Calu3 (cell line): ENCODE data around the gene GMCL2. TPM values are rescaled to one million over a fixed set of nuclear protein-coding genes. Genes with fewer than 3 reads are reported as not detected.

ENCODE experiments used
- Bru-seq: library from RNA; stranded (reverse); fragments of 400-500 nt; gene quantifications from one replicate; lab custom pipeline; 2021; lab: Mats Ljungman, UMichigan
- BruChase-seq, 2 experiments: library from RNA; stranded (reverse); fragments of 400-500 nt; gene quantifications; one replicate each; lab custom pipeline; 2021; lab: Mats Ljungman, UMichigan
- BruUV-seq: library from RNA; stranded (reverse); fragments of 400-500 nt; replicated peaks from 2 replicates; lab custom pipeline; 2021; lab: Mats Ljungman, UMichigan
- CTCF ChIA-PET: fragments of 300-600 bp; sonication (Branson Sonifier 250); formaldehyde crosslinking; loops from one replicate; lab custom pipeline; 2022; ENCODE audit warnings: antibody characterized with exemption; lab: Charles Lee
- DNase-seq: peaks from one replicate; pipeline ENCODE4 v3.0.0; 2022
- H3K27ac Mint-ChIP-seq: one replicate; pipeline ENCODE4 v1.8.0; 2022; ENCODE audit warnings: mixed read lengths; ENCODE audit not compliant: unreplicated experiment
- H3K27me3 Mint-ChIP-seq: one replicate; pipeline ENCODE4 v1.8.0; 2022; ENCODE audit warnings: mixed read lengths; ENCODE audit not compliant: unreplicated experiment
- H3K36me3 Mint-ChIP-seq: one replicate; pipeline ENCODE4 v1.8.0; 2022; ENCODE audit warnings: mild to moderate bottlenecking, moderate library complexity, mixed read lengths; ENCODE audit not compliant: insufficient read depth, unreplicated experiment
- H3K4me1 Mint-ChIP-seq: one replicate; pipeline ENCODE4 v1.8.0; 2022; ENCODE audit warnings: mild to moderate bottlenecking, low read depth, mixed read lengths; ENCODE audit not compliant: unreplicated experiment
- H3K4me3 Mint-ChIP-seq: one replicate; pipeline ENCODE4 v1.8.0; 2022; ENCODE audit warnings: mild to moderate bottlenecking, low read depth, moderate library complexity, mixed read lengths; ENCODE audit not compliant: unreplicated experiment
- H3K9me3 Mint-ChIP-seq: one replicate; pipeline ENCODE4 v1.8.0; 2022; ENCODE audit warnings: low read depth, mixed read lengths; ENCODE audit not compliant: unreplicated experiment
- intact Hi-C: fragments of 100-400 bp; cut with micrococcal nuclease; formaldehyde crosslinking; loops from one replicate; pipeline ENCODE4 v1.10.0; 2022; ENCODE audit not compliant: unreplicated experiment
- long read RNA-seq: library from polyadenylated mRNA; stranded (forward); transcript quantifications from one replicate; pipeline ENCODE4 v2.0.0, GENCODE V29; 2022
- total RNA-seq: library from RNA; stranded (reverse); gene quantifications from 2 replicates; pipeline ENCODE4 v1.2.3, GENCODE V29; 2022
- TF ChIP-seq, protein P1 (sequence below): fragments of 200-600 bp; IDR thresholded peaks from one replicate; pipeline ENCODE4 v1.8.0; 2022; ENCODE audit warnings: antibody characterized with exemption; ENCODE audit not compliant: unreplicated experiment

The GMCL2 gene, protein sequence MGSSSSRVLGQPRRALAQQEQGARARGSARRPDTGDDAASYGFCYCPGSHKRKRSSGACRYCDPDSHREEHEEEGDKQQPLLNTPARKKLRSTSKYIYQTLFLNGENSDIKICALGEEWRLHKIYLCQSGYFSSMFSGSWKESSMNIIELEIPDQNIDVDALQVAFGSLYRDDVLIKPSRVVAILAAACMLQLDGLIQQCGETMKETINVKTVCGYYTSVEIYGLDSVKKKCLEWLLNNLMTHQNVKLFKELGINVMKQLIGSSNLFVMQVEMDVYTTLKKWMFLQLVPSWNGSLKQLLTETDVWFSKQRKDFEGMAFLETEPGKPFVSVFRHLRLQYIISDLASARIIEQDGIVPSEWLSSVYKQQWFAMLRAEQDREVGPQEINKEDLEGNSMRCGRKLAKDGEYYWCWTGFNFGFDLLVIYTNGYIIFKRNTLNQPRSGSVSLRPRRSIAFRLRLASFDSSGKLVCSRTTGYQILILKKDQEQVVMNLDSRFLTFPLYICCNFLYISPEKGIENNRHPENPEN
- not detected in 2 replicates for total RNA-seq
- percentile 14 among the genes with signal in this experiment for Bru-seq, nascent RNA
- BruChase-seq, experiment 1, labeled RNA remaining after a 6-hour chase, result not detected
- not detected for BruChase-seq, experiment 2, labeled RNA remaining after a 2-hour chase
- long read RNA-seq, result 0 reads

DNA sequence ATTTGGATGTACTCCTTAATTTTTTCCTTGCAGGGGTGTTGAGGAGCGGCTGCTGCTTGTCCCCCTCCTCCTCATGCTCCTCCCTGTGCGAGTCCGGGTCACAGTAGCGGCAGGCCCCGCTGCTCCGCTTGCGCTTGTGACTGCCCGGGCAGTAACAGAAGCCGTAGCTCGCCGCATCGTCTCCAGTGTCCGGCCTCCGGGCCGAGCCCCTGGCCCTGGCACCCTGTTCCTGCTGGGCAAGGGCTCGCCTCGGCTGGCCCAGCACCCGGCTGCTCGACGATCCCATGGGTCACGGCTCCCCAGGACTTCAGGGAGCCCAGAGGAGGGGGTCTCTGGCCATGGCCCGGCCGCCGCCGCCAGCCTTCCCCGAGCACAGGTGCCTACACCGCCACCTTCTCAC is at the start of gene GMCL2:
TSS of gene GMCL2 (minus strand) at position 358 of the 400 bp plus-strand sequence. CDS start at position 286, 72 bp downstream.
- TF ChIP-seq, protein P1, sequence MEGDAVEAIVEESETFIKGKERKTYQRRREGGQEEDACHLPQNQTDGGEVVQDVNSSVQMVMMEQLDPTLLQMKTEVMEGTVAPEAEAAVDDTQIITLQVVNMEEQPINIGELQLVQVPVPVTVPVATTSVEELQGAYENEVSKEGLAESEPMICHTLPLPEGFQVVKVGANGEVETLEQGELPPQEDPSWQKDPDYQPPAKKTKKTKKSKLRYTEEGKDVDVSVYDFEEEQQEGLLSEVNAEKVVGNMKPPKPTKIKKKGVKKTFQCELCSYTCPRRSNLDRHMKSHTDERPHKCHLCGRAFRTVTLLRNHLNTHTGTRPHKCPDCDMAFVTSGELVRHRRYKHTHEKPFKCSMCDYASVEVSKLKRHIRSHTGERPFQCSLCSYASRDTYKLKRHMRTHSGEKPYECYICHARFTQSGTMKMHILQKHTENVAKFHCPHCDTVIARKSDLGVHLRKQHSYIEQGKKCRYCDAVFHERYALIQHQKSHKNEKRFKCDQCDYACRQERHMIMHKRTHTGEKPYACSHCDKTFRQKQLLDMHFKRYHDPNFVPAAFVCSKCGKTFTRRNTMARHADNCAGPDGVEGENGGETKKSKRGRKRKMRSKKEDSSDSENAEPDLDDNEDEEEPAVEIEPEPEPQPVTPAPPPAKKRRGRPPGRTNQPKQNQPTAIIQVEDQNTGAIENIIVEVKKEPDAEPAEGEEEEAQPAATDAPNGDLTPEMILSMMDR, result no peak
- no peak within 1 kb of the TSS for H3K27ac Mint-ChIP-seq
- no peaks in the 10 kb centered on the region for H3K4me1 Mint-ChIP-seq
- H3K4me3 Mint-ChIP-seq, result no peak within 1 kb of the TSS
- H3K27me3 Mint-ChIP-seq, result peaks cover 18% of the 10 kb centered on the region
- H3K9me3 Mint-ChIP-seq, result no peaks in the 10 kb centered on the region
- CTCF ChIA-PET, result no interaction called here
- intact Hi-C loops, result no loop called here
- no TSS peak for BruUV-seq
- DNase-seq, result no peak
- H3K36me3 Mint-ChIP-seq, result no peaks in the 10 kb centered on the region

DNA sequence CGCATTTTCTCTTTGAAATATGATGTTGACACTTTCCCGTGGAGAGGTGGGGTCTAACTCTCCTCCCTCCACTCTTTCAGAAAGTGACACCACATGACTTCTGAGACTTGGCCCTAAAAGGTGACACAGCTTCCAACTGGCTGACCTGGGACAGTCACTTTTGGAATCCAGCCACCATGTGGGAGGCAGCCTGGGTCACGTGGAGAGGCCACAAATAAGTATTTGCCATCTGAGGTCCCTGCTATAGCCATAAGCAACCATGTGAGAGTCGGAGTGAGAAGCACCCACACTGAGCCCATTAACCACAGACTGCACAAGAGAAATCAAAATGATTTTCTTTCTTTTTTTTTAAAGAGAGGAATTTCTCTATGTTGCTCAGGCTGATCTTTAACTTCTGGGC is 49.5 kb upstream of the GMCL2 start:
- Mint-ChIP-seq H3K9me3 (no peaks in the 10 kb centered on the region), H3K27ac (no peak overlapping the region), H3K4me1 (peaks cover 10% of the 10 kb centered on the region), H3K27me3 (peaks cover under 1% of the 10 kb centered on the region), H3K4me3 (no peak overlapping the region), H3K36me3 (peaks cover 15% of the 10 kb centered on the region)
- TF ChIP-seq, protein P1, result no peak
- CTCF ChIA-PET, result no interaction called here
- intact Hi-C loops, result no loop called here
- BruUV-seq, result no TSS peak
- no peak for DNase-seq

DNA sequence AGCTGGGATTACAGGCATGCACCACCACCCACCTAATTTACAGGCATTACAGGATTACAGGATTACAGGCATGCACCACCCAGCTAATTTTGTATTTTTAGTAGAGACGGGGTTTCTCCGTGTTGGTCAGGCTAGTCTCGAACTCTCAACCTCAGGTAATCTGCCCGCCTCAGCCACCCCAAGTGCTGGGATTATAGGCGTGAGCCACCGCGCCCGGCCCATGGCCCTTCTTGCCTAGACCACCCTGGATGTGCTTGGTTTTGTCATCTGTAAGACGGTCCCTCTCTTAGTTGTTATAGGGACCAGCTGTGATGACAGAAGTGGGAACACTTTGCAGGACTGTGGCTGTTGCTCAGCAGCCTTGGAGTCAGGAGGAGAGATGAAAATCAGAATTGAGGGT is 49.0 kb upstream of the GMCL2 start:
- no TSS peak for BruUV-seq
- H3K9me3 Mint-ChIP-seq, result no peaks in the 10 kb centered on the region
- no peak for DNase-seq

DNA sequence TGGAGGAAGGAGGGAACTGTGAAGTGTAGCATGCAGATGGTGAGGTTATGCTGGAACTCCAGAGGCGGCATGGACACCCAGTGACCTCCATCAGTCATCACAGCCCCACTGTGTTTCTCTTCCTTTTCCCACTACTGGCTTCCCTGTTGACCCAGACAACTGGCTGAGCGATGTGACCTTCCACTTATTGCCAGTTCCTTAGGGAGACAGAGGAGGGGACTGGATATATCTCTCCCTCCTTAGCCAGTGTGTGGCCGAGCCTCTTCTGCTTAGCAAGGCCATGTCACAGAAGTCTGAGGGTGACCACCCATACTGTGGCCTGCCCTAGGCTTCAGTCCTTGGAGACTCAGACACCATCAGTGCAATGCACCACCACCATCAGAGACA is 48.4 kb upstream of the GMCL2 start:
- CTCF ChIA-PET, result interaction anchor here (0.7 kb wide), 1 partner anchor 21 kb away, joined by 6 read pairs; no protein-coding TSS in a partner anchor
- no TSS peak for BruUV-seq
- Mint-ChIP-seq H3K4me3 (no peak overlapping the region), H3K27ac (no peak overlapping the region), H3K9me3 (no peaks in the 10 kb centered on the region), H3K27me3 (no peaks in the 10 kb centered on the region), H3K36me3 (peaks cover 26% of the 10 kb centered on the region), H3K4me1 (peaks cover 21% of the 10 kb centered on the region)
- TF ChIP-seq, protein P1, result no peak
- DNase-seq, result no peak
- intact Hi-C loops, result loop anchor here (1.0 to 2.0 kb wide), 2 partner anchors 316 to 1259 kb away; no protein-coding TSS in a partner anchor

More for the DNA sequence above, 49.0 kb upstream of the GMCL2 start:
- Mint-ChIP-seq H3K36me3 (peaks cover 21% of the 10 kb centered on the region), H3K27ac (no peak overlapping the region), H3K27me3 (no peaks in the 10 kb centered on the region), H3K4me3 (no peak overlapping the region), H3K4me1 (peaks cover 15% of the 10 kb centered on the region)
- CTCF ChIA-PET, result interaction anchor here (0.7 kb wide), 1 partner anchor 21 kb away, joined by 6 read pairs; no protein-coding TSS in a partner anchor
- intact Hi-C loops, result no loop called here
- TF ChIP-seq, protein P1, result no peak
